WTC11 (cell line): Measurements from ENCODE around the gene C1QL1. TPM values are rescaled to one million over a fixed set of nuclear protein-coding genes. Genes with fewer than 3 reads are reported as not detected.

Experiments used
- ATAC-seq: fragments of 200-7000 bp; cut with Tn5 transposase; 2 replicates; pipeline ENCODE4 v1.10.0; 2021; ENCODE audit warnings: mild to moderate bottlenecking, moderate library complexity
- CTCF ChIA-PET: fragments of 300-600 bp; sonication (Branson Sonifier 250); formaldehyde crosslinking; loops from one replicate; lab custom pipeline; 2021; ENCODE audit warnings: antibody characterized with exemption; lab: Charles Lee
- POLR2A ChIA-PET: fragments of 350-600 bp; sonication (Branson Sonifier 250); formaldehyde crosslinking; loops from one replicate; lab custom pipeline; 2021; ENCODE audit warnings: antibody characterized with exemption; lab: Charles Lee
- DNase-seq: peaks from one replicate; pipeline ENCODE4 v3.0.0; 2021; ENCODE audit warnings: low spot score
- H3K27ac Mint-ChIP-seq: 2 replicates; pipeline ENCODE4 v1.8.0; 2021; ENCODE audit warnings: mixed read lengths
- H3K27me3 Mint-ChIP-seq: 2 replicates; pipeline ENCODE4 v1.8.0; 2021; ENCODE audit warnings: low read depth, mild to moderate bottlenecking, moderate library complexity, mixed read lengths
- H3K36me3 Mint-ChIP-seq: 2 replicates; pipeline ENCODE4 v1.8.0; 2021; ENCODE audit warnings: mixed read lengths
- H3K4me1 Mint-ChIP-seq: 2 replicates; pipeline ENCODE4 v1.8.0; 2022; ENCODE audit warnings: mixed read lengths
- H3K4me3 Mint-ChIP-seq: 2 replicates; pipeline ENCODE4 v1.8.0; 2021; ENCODE audit warnings: mild to moderate bottlenecking, moderate library complexity, mixed read lengths
- H3K9me3 Mint-ChIP-seq: 2 replicates; pipeline ENCODE4 v1.8.0; 2021; ENCODE audit warnings: mixed read lengths
- CREM ChIP-seq: sonication (generic); formaldehyde crosslinking; IDR thresholded peaks from 2 replicates; pipeline ENCODE4 v1.8.1; 2022; ENCODE audit warnings: mild to moderate bottlenecking, missing genetic modification reagents, moderate library complexity
- E2F1 ChIP-seq: sonication (generic); formaldehyde crosslinking; IDR thresholded peaks from 2 replicates; pipeline ENCODE4 v1.8.0; 2022; ENCODE audit warnings: mild to moderate bottlenecking, missing genetic modification reagents
- ELF4 ChIP-seq: sonication (generic); formaldehyde crosslinking; IDR thresholded peaks from 2 replicates; pipeline ENCODE4 v1.8.1; 2022; ENCODE audit warnings: low read depth, mild to moderate bottlenecking, moderate library complexity, missing genetic modification reagents
- FOXJ3 ChIP-seq: sonication (generic); formaldehyde crosslinking; IDR thresholded peaks from 2 replicates; pipeline ENCODE4 v1.9.0; 2021; ENCODE audit warnings: missing genetic modification reagents, mild to moderate bottlenecking, borderline replicate concordance
- GABPB1 ChIP-seq: sonication (generic); formaldehyde crosslinking; IDR thresholded peaks from 2 replicates; pipeline ENCODE4 v1.8.1; 2023; ENCODE audit warnings: mild to moderate bottlenecking, missing genetic modification reagents
- HMGXB4 ChIP-seq: sonication (generic); formaldehyde crosslinking; IDR thresholded peaks from 2 replicates; pipeline ENCODE4 v1.8.1; 2023; ENCODE audit warnings: mild to moderate bottlenecking, moderate library complexity, missing genetic modification reagents
- MYBL2 ChIP-seq: sonication (generic); formaldehyde crosslinking; IDR thresholded peaks from 2 replicates; pipeline ENCODE4 v1.8.1; 2023; ENCODE audit warnings: mild to moderate bottlenecking, moderate library complexity, missing genetic modification reagents
- NFYB ChIP-seq: sonication (generic); formaldehyde crosslinking; conservative IDR thresholded peaks from 2 replicates; pipeline ENCODE4 v1.8.0; 2022; ENCODE audit warnings: low read depth, missing genetic modification reagents
- PREB ChIP-seq: sonication (generic); formaldehyde crosslinking; IDR thresholded peaks from 2 replicates; pipeline ENCODE4 v1.8.1; 2022; ENCODE audit warnings: mild to moderate bottlenecking, missing genetic modification reagents, moderate library complexity, borderline replicate concordance
- SMAD3 ChIP-seq: sonication (generic); formaldehyde crosslinking; IDR thresholded peaks from 2 replicates; pipeline ENCODE4 v1.8.0; 2022; ENCODE audit warnings: missing genetic modification reagents, mild to moderate bottlenecking, borderline replicate concordance
- SOX15 ChIP-seq: fragments of 250-450 bp; sonication (Bioruptor Pico); IDR thresholded peaks from 2 replicates; pipeline ENCODE4 v1.9.0; 2021; ENCODE audit warnings: mild to moderate bottlenecking
- ZNF219 ChIP-seq: sonication (generic); formaldehyde crosslinking; IDR thresholded peaks from 2 replicates; pipeline ENCODE4 v1.8.0; 2023; ENCODE audit warnings: missing genetic modification reagents, mild to moderate bottlenecking, borderline replicate concordance
- ZNF317 ChIP-seq: sonication (generic); formaldehyde crosslinking; IDR thresholded peaks from 2 replicates; pipeline ENCODE4 v1.8.1; 2023; ENCODE audit warnings: low read depth, mild to moderate bottlenecking, moderate library complexity, missing genetic modification reagents, borderline replicate concordance
- ZNF416 ChIP-seq: fragments of 250-450 bp; sonication (Bioruptor Pico); IDR thresholded peaks from 2 replicates; pipeline ENCODE4 v1.9.0; 2021; ENCODE audit warnings: mild to moderate bottlenecking, inconsistent platforms
- total RNA-seq: library from RNA; stranded (reverse); gene quantifications from 3 replicates; pipeline ENCODE4 v1.2.3, GENCODE V29; 2021
- TF ChIP-seq, protein P1 (sequence below): sonication (generic); formaldehyde crosslinking; IDR thresholded peaks from 2 replicates; pipeline ENCODE4 v1.8.1; 2023; ENCODE audit warnings: mild to moderate bottlenecking, missing genetic modification reagents, borderline replicate concordance
- TF ChIP-seq, protein P2 (sequence below): fragments of 200-600 bp; IDR thresholded peaks from 2 replicates; pipeline ENCODE4 v1.8.0; 2022; ENCODE audit warnings: antibody characterized with exemption
- TF ChIP-seq, protein P3 (sequence below): sonication (generic); formaldehyde crosslinking; IDR thresholded peaks from 2 replicates; pipeline ENCODE4 v1.8.1; 2023; ENCODE audit warnings: mild to moderate bottlenecking, missing genetic modification reagents, moderate library complexity
- TF ChIP-seq, protein P4 (sequence below): sonication (generic); formaldehyde crosslinking; IDR thresholded peaks from 2 replicates; pipeline ENCODE4 v1.8.1; 2023; ENCODE audit warnings: mild to moderate bottlenecking, missing genetic modification reagents
- TF ChIP-seq, protein P5 (sequence below): sonication (generic); formaldehyde crosslinking; IDR thresholded peaks from 2 replicates; pipeline ENCODE4 v1.8.1; 2023; ENCODE audit warnings: mild to moderate bottlenecking, missing genetic modification reagents, moderate library complexity

The C1QL1 gene
- total RNA-seq, 1 experiment from 2014 or later: 13.4 TPM

DNA sequence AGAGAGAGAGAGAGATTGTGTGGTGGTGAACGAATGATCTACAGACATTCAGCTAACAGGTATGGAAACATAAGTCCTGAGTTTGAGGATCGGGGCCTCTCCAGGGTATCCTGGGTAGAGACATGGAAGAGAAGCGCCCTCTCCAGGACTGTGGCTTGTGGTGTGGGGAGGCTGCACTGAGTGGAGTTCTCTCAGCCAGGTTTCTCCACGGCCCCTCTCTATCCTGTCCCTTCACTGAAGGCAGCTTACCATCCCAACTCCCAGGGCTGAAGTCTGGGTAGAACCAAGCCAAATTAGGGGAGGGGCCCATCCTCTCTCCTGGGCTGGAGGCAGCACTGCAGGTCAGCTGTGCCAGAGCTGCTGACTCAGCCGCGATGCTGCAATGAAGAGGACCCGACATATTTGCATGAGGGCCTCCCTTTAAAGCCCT lies 6.2 kb downstream of the C1QL1 start:
- peak; percentile 85 for ATAC-seq
- POLR2A ChIA-PET: interaction anchor here (0.9 kb wide), 1 partner anchor 99 kb away, joined by 3 read pairs; the partner anchor contains the start of gene NMT1
- Mint-ChIP-seq H3K9me3 (no peaks in the 10 kb centered on the region), H3K36me3 (no peaks in the 10 kb centered on the region), H3K27ac (no peak overlapping the region)
- no peak for TF ChIP-seq SOX15 (CRISPR knock-in tag)
- no peak for TF ChIP-seq NFYB
- TF ChIP-seq, protein P1, sequence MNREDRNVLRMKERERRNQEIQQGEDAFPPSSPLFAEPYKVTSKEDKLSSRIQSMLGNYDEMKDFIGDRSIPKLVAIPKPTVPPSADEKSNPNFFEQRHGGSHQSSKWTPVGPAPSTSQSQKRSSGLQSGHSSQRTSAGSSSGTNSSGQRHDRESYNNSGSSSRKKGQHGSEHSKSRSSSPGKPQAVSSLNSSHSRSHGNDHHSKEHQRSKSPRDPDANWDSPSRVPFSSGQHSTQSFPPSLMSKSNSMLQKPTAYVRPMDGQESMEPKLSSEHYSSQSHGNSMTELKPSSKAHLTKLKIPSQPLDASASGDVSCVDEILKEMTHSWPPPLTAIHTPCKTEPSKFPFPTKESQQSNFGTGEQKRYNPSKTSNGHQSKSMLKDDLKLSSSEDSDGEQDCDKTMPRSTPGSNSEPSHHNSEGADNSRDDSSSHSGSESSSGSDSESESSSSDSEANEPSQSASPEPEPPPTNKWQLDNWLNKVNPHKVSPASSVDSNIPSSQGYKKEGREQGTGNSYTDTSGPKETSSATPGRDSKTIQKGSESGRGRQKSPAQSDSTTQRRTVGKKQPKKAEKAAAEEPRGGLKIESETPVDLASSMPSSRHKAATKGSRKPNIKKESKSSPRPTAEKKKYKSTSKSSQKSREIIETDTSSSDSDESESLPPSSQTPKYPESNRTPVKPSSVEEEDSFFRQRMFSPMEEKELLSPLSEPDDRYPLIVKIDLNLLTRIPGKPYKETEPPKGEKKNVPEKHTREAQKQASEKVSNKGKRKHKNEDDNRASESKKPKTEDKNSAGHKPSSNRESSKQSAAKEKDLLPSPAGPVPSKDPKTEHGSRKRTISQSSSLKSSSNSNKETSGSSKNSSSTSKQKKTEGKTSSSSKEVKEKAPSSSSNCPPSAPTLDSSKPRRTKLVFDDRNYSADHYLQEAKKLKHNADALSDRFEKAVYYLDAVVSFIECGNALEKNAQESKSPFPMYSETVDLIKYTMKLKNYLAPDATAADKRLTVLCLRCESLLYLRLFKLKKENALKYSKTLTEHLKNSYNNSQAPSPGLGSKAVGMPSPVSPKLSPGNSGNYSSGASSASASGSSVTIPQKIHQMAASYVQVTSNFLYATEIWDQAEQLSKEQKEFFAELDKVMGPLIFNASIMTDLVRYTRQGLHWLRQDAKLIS (CRISPR knock-in tag): no peak
- TF ChIP-seq, protein P2, sequence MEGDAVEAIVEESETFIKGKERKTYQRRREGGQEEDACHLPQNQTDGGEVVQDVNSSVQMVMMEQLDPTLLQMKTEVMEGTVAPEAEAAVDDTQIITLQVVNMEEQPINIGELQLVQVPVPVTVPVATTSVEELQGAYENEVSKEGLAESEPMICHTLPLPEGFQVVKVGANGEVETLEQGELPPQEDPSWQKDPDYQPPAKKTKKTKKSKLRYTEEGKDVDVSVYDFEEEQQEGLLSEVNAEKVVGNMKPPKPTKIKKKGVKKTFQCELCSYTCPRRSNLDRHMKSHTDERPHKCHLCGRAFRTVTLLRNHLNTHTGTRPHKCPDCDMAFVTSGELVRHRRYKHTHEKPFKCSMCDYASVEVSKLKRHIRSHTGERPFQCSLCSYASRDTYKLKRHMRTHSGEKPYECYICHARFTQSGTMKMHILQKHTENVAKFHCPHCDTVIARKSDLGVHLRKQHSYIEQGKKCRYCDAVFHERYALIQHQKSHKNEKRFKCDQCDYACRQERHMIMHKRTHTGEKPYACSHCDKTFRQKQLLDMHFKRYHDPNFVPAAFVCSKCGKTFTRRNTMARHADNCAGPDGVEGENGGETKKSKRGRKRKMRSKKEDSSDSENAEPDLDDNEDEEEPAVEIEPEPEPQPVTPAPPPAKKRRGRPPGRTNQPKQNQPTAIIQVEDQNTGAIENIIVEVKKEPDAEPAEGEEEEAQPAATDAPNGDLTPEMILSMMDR: no peak
- TF ChIP-seq, protein P3, sequence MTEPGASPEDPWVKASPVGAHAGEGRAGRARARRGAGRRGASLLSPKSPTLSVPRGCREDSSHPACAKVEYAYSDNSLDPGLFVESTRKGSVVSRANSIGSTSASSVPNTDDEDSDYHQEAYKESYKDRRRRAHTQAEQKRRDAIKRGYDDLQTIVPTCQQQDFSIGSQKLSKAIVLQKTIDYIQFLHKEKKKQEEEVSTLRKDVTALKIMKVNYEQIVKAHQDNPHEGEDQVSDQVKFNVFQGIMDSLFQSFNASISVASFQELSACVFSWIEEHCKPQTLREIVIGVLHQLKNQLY (CRISPR knock-in tag): no peak
- no peak for TF ChIP-seq ZNF317
- TF ChIP-seq E2F1 (CRISPR knock-in tag): no peak
- TF ChIP-seq MYBL2: no peak
- TF ChIP-seq SMAD3 (CRISPR knock-in tag): no peak
- TF ChIP-seq, protein P4, sequence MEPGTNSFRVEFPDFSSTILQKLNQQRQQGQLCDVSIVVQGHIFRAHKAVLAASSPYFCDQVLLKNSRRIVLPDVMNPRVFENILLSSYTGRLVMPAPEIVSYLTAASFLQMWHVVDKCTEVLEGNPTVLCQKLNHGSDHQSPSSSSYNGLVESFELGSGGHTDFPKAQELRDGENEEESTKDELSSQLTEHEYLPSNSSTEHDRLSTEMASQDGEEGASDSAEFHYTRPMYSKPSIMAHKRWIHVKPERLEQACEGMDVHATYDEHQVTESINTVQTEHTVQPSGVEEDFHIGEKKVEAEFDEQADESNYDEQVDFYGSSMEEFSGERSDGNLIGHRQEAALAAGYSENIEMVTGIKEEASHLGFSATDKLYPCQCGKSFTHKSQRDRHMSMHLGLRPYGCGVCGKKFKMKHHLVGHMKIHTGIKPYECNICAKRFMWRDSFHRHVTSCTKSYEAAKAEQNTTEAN (CRISPR knock-in tag): no peak
- TF ChIP-seq CREM (CRISPR knock-in tag): no peak
- no peak for TF ChIP-seq GABPB1 (CRISPR knock-in tag)
- TF ChIP-seq, all 79 proteins: peak for 0
- peak; percentile 54 for DNase-seq
- H3K4me1 Mint-ChIP-seq: peaks cover 12% of the 10 kb centered on the region
- H3K4me3 Mint-ChIP-seq: no peak overlapping the region
- peaks cover 58% of the 10 kb centered on the region for H3K27me3 Mint-ChIP-seq
- CTCF ChIA-PET: interaction anchor here (0.6 to 8.2 kb wide), 21 partner anchors 9 to 317 kb away, joined by 3 to 76 read pairs (median 5); partner anchors contain the start of genes ACBD4 and KIF18B

DNA sequence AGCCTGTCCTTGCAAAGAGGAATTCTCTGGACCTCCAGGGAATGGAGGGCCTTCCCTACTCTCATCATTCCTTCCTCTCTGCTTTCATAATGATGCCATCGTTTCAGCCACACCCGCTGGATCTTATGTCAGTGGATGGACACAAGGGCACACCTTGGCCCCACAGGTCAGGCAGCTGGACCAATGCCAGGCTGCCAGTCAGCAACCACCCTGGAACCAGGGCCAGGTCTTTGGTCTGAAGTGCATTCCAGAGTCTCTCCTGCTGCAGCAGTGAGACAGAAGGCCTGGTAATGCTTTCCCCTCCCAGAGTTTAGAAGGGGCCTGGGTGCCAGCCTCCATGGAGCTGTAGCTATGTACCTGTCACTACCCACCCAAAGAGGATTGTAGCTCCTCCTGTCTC lies 7.4 kb downstream of the C1QL1 start:
- Mint-ChIP-seq H3K4me3 (no peak overlapping the region), H3K9me3 (no peaks in the 10 kb centered on the region), H3K4me1 (peaks cover 6% of the 10 kb centered on the region), H3K36me3 (no peaks in the 10 kb centered on the region), H3K27ac (no peak overlapping the region), H3K27me3 (peaks cover 48% of the 10 kb centered on the region)
- DNase-seq (no peak), ATAC-seq (no peak)
- CTCF ChIA-PET: interaction anchor here (1.0 to 8.2 kb wide), 8 partner anchors 10 to 83 kb away, joined by 3 to 76 read pairs (median 6); no protein-coding TSS in a partner anchor
- no peak for TF ChIP-seq ZNF219 (CRISPR knock-in tag)
- TF ChIP-seq ZNF416: no peak
- TF ChIP-seq, protein P2: no peak
- TF ChIP-seq FOXJ3 (CRISPR knock-in tag): no peak
- no peak for TF ChIP-seq PREB (CRISPR knock-in tag)
- TF ChIP-seq, protein P5, sequence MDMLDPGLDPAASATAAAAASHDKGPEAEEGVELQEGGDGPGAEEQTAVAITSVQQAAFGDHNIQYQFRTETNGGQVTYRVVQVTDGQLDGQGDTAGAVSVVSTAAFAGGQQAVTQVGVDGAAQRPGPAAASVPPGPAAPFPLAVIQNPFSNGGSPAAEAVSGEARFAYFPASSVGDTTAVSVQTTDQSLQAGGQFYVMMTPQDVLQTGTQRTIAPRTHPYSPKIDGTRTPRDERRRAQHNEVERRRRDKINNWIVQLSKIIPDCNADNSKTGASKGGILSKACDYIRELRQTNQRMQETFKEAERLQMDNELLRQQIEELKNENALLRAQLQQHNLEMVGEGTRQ (CRISPR knock-in tag): no peak
- no peak for TF ChIP-seq HMGXB4 (CRISPR knock-in tag)
- TF ChIP-seq ELF4 (CRISPR knock-in tag): no peak
- POLR2A ChIA-PET: no interaction called here
